ENCODE results near the gene ZSWIM6. TPM values are rescaled to one million over a fixed set of nuclear protein-coding genes. Genes with fewer than 3 reads are reported as not detected.

The ZSWIM6 gene
- total RNA-seq, 1 experiment from 2014 or later: 13.2 TPM

GRCh38 chr5:61302200-61302563 lies 29.9 kb upstream of the ZSWIM6 start:
- no peaks in the 10 kb centered on the region for H3K27me3 Mint-ChIP-seq (ENCODE audit: unreplicated experiment)
- no peaks in the 10 kb centered on the region for H3K9me3 Mint-ChIP-seq (ENCODE audit: low read depth, unreplicated experiment)
- peak overlapping the region; percentile 68 for H3K4me3 Mint-ChIP-seq (ENCODE audit: low read depth, unreplicated experiment)
- H3K27ac Mint-ChIP-seq (ENCODE audit: unreplicated experiment): peak overlapping the region; percentile 92
- TSS peak; percentile 90 for BruUV-seq (replicated peaks)
- intact Hi-C loops (cut with micrococcal nuclease; ENCODE audit: unreplicated experiment): no loop called here
- H3K4me1 Mint-ChIP-seq (ENCODE audit: low read depth, unreplicated experiment): peaks cover 70% of the 10 kb centered on the region
- TF ChIP-seq CTCF (IDR thresholded peaks at IDR 0.05; ENCODE audit: unreplicated experiment): no peak
- DNase-seq: no peak
- CTCF ChIA-PET: interaction anchor here (0.5 to 2.3 kb wide), 6 partner anchors 10 to 340 kb away, joined by 3 to 15 read pairs (median 4); no protein-coding TSS in a partner anchor
- peaks cover 16% of the 10 kb centered on the region for H3K36me3 Mint-ChIP-seq (ENCODE audit: insufficient read depth, unreplicated experiment)

- CTCF ChIA-PET: interaction anchor here (1.0 to 2.3 kb wide), 4 partner anchors 10 to 28 kb away, joined by 3 to 15 read pairs (median 7); no protein-coding TSS in a partner anchor
- TF ChIP-seq CTCF (IDR thresholded peaks at IDR 0.05; ENCODE audit: unreplicated experiment): no peak
- H3K27ac Mint-ChIP-seq (ENCODE audit: unreplicated experiment): peak overlapping the region; percentile 92
- H3K4me3 Mint-ChIP-seq (ENCODE audit: low read depth, unreplicated experiment): peak overlapping the region; percentile 68
- no peaks in the 10 kb centered on the region for H3K9me3 Mint-ChIP-seq (ENCODE audit: low read depth, unreplicated experiment)
- DNase-seq: no peak
- no TSS peak for BruUV-seq (replicated peaks)
- peaks cover 66% of the 10 kb centered on the region for H3K4me1 Mint-ChIP-seq (ENCODE audit: low read depth, unreplicated experiment)
- peaks cover 16% of the 10 kb centered on the region for H3K36me3 Mint-ChIP-seq (ENCODE audit: insufficient read depth, unreplicated experiment)
- intact Hi-C loops (cut with micrococcal nuclease; ENCODE audit: unreplicated experiment): loop anchor here (1.0 kb wide), 1 partner anchor 48 kb away; no protein-coding TSS in a partner anchor
- no peaks in the 10 kb centered on the region for H3K27me3 Mint-ChIP-seq (ENCODE audit: unreplicated experiment)
Measured at GRCh38 chr5:61303346-61303745, 28.7 kb upstream of the ZSWIM6 start.

- CTCF ChIA-PET: interaction anchor here (0.6 to 1.9 kb wide), 5 partner anchors 12 to 141 kb away, joined by 5 to 11 read pairs (median 6); no protein-coding TSS in a partner anchor
- Mint-ChIP-seq H3K36me3 (ENCODE audit: insufficient read depth, unreplicated experiment) (peaks cover 16% of the 10 kb centered on the region), H3K9me3 (ENCODE audit: low read depth, unreplicated experiment) (no peaks in the 10 kb centered on the region), H3K27ac (ENCODE audit: unreplicated experiment) (peak overlapping the region; percentile 92), H3K4me1 (ENCODE audit: low read depth, unreplicated experiment) (peaks cover 52% of the 10 kb centered on the region), H3K4me3 (ENCODE audit: low read depth, unreplicated experiment) (peak overlapping the region; percentile 68), H3K27me3 (ENCODE audit: unreplicated experiment) (no peaks in the 10 kb centered on the region)
- intact Hi-C loops (cut with micrococcal nuclease; ENCODE audit: unreplicated experiment): loop anchor here (1.0 to 2.0 kb wide), 2 partner anchors 13 to 24 kb away; no protein-coding TSS in a partner anchor
- no TSS peak for BruUV-seq (replicated peaks)
- DNase-seq: peak; percentile 84
- TF ChIP-seq CTCF (IDR thresholded peaks at IDR 0.05; ENCODE audit: unreplicated experiment): no peak
Measured at GRCh38 chr5:61304590-61305381, 27.3 kb upstream of the ZSWIM6 start.

GRCh38 chr5:61306531-61307131 lies 25.4 kb upstream of the ZSWIM6 start:
- no peak for TF ChIP-seq CTCF (IDR thresholded peaks at IDR 0.05; ENCODE audit: unreplicated experiment)
- no peaks in the 10 kb centered on the region for H3K9me3 Mint-ChIP-seq (ENCODE audit: low read depth, unreplicated experiment)
- no peak overlapping the region for H3K4me3 Mint-ChIP-seq (ENCODE audit: low read depth, unreplicated experiment)
- peaks cover 16% of the 10 kb centered on the region for H3K36me3 Mint-ChIP-seq (ENCODE audit: insufficient read depth, unreplicated experiment)
- DNase-seq: no peak
- H3K27ac Mint-ChIP-seq (ENCODE audit: unreplicated experiment): peak overlapping the region; percentile 49
- peaks cover 48% of the 10 kb centered on the region for H3K4me1 Mint-ChIP-seq (ENCODE audit: low read depth, unreplicated experiment)
- CTCF ChIA-PET: no interaction called here
- no TSS peak for BruUV-seq (replicated peaks)
- intact Hi-C loops (cut with micrococcal nuclease; ENCODE audit: unreplicated experiment): no loop called here
- H3K27me3 Mint-ChIP-seq (ENCODE audit: unreplicated experiment): no peaks in the 10 kb centered on the region
